ENCODE measurements around the gene MLLT6. TPM values are rescaled to one million over a fixed set of nuclear protein-coding genes. Genes with fewer than 3 reads are reported as not detected.

Gene MLLT6
- total and polyA plus RNA-seq, 2 of the 13 experiments (the other 11 are each of a cell fraction or from before 2014, with no cell fraction given), result 50.7 to 69.5 TPM

DNA sequence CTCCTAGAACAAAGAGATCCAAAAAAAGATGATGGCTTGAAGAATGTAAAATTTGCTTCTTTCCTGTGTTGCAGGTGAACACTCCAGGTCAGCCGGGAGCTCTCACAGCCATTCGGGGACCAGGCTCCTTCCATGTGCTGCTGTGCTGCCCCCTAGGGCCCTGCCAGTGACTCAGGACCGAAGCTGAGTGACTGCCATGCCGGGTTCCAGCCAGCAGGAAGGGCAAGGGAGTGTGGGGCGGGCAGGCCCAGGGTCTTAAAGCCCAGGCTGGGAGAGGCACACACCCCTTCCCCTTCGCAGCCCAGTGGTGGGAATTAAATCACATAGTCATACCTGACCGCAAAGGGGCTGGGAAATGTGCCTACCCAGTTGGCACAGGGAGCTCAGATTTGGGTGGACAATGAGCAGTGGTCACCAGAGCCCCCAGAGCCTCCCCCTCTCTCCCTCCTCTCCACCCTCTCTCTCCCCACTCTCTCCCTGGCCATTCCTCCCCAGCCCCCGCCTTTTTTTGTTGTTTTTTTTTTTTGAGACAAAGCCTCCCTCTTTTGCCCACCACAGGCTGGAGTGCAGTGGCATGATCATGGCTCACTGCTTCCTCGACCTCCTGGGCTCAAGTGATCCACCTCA is 41.8 kb upstream of the MLLT6 start (continued):
- TF ChIP-seq, protein P1, sequence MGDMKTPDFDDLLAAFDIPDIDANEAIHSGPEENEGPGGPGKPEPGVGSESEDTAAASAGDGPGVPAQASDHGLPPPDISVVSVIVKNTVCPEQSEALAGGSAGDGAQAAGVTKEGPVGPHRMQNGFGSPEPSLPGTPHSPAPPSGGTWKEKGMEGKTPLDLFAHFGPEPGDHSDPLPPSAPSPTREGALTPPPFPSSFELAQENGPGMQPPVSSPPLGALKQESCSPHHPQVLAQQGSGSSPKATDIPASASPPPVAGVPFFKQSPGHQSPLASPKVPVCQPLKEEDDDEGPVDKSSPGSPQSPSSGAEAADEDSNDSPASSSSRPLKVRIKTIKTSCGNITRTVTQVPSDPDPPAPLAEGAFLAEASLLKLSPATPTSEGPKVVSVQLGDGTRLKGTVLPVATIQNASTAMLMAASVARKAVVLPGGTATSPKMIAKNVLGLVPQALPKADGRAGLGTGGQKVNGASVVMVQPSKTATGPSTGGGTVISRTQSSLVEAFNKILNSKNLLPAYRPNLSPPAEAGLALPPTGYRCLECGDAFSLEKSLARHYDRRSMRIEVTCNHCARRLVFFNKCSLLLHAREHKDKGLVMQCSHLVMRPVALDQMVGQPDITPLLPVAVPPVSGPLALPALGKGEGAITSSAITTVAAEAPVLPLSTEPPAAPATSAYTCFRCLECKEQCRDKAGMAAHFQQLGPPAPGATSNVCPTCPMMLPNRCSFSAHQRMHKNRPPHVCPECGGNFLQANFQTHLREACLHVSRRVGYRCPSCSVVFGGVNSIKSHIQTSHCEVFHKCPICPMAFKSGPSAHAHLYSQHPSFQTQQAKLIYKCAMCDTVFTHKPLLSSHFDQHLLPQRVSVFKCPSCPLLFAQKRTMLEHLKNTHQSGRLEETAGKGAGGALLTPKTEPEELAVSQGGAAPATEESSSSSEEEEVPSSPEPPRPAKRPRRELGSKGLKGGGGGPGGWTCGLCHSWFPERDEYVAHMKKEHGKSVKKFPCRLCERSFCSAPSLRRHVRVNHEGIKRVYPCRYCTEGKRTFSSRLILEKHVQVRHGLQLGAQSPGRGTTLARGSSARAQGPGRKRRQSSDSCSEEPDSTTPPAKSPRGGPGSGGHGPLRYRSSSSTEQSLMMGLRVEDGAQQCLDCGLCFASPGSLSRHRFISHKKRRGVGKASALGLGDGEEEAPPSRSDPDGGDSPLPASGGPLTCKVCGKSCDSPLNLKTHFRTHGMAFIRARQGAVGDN (CRISPR knock-in tag; IDR thresholded peaks at IDR 0.05), result peak; percentile 95
- TF ChIP-seq ZNF776 (CRISPR knock-in tag; IDR thresholded peaks at IDR 0.05) (no peak), HNRNPK (IDR thresholded peaks at IDR 0.05; ENCODE audit: low read depth, low read length, poor library complexity, severe bottlenecking) (no peak), ZBTB8A (CRISPR knock-in tag; IDR thresholded peaks at IDR 0.05; ENCODE audit: borderline replicate concordance, low read depth) (no peak), MAFF (IDR thresholded peaks at IDR 0.05; ENCODE audit: low read depth, low read length) (no peak), HOXA9 (CRISPR knock-in tag; IDR thresholded peaks at IDR 0.05; ENCODE audit: borderline replicate concordance) (no peak), SOX5 (CRISPR knock-in tag; IDR thresholded peaks at IDR 0.05; ENCODE audit: borderline replicate concordance) (peak; percentile 52; the same call in 1 of the 2 replicates), SRY (CRISPR knock-in tag; IDR thresholded peaks at IDR 0.05) (peak; percentile 65; the same call in 1 of the 2 replicates), ZNF251 (CRISPR knock-in tag; IDR thresholded peaks at IDR 0.05) (no peak), ZNF556 (CRISPR knock-in tag; IDR thresholded peaks at IDR 0.05; ENCODE audit: borderline replicate concordance) (peak; percentile 82; the same call in 1 of the 2 replicates), MATR3 (CRISPR knock-in tag; IDR thresholded peaks at IDR 0.05) (no peak), ZNF709 (CRISPR knock-in tag; IDR thresholded peaks at IDR 0.05) (0 out of 2 replicates have a peak, but pooled peaks have one; percentile 58), ZNF317 (CRISPR knock-in tag; IDR thresholded peaks at IDR 0.05) (peak; percentile 79)
- TF ChIP-seq, protein P2, sequence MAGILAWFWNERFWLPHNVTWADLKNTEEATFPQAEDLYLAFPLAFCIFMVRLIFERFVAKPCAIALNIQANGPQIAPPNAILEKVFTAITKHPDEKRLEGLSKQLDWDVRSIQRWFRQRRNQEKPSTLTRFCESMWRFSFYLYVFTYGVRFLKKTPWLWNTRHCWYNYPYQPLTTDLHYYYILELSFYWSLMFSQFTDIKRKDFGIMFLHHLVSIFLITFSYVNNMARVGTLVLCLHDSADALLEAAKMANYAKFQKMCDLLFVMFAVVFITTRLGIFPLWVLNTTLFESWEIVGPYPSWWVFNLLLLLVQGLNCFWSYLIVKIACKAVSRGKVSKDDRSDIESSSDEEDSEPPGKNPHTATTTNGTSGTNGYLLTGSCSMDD (CRISPR knock-in tag; IDR thresholded peaks at IDR 0.05), result no peak
- TF ChIP-seq, protein P3, sequence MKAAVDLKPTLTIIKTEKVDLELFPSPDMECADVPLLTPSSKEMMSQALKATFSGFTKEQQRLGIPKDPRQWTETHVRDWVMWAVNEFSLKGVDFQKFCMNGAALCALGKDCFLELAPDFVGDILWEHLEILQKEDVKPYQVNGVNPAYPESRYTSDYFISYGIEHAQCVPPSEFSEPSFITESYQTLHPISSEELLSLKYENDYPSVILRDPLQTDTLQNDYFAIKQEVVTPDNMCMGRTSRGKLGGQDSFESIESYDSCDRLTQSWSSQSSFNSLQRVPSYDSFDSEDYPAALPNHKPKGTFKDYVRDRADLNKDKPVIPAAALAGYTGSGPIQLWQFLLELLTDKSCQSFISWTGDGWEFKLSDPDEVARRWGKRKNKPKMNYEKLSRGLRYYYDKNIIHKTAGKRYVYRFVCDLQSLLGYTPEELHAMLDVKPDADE (CRISPR knock-in tag; IDR thresholded peaks at IDR 0.05), result no peak
- TF ChIP-seq, protein P4, sequence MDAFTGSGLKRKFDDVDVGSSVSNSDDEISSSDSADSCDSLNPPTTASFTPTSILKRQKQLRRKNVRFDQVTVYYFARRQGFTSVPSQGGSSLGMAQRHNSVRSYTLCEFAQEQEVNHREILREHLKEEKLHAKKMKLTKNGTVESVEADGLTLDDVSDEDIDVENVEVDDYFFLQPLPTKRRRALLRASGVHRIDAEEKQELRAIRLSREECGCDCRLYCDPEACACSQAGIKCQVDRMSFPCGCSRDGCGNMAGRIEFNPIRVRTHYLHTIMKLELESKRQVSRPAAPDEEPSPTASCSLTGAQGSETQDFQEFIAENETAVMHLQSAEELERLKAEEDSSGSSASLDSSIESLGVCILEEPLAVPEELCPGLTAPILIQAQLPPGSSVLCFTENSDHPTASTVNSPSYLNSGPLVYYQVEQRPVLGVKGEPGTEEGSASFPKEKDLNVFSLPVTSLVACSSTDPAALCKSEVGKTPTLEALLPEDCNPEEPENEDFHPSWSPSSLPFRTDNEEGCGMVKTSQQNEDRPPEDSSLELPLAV (CRISPR knock-in tag; conservative IDR thresholded peaks at IDR 0.05; ENCODE audit: low read depth), result no peak
- TF ChIP-seq, protein P5, sequence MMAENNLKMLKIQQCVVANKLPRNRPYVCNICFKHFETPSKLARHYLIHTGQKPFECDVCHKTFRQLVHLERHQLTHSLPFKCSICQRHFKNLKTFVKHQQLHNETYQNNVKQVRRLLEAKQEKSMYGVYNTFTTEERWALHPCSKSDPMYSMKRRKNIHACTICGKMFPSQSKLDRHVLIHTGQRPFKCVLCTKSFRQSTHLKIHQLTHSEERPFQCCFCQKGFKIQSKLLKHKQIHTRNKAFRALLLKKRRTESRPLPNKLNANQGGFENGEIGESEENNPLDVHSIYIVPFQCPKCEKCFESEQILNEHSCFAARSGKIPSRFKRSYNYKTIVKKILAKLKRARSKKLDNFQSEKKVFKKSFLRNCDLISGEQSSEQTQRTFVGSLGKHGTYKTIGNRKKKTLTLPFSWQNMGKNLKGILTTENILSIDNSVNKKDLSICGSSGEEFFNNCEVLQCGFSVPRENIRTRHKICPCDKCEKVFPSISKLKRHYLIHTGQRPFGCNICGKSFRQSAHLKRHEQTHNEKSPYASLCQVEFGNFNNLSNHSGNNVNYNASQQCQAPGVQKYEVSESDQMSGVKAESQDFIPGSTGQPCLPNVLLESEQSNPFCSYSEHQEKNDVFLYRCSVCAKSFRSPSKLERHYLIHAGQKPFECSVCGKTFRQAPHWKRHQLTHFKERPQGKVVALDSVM (CRISPR knock-in tag; IDR thresholded peaks at IDR 0.05), result no peak
- TF ChIP-seq, protein P6, sequence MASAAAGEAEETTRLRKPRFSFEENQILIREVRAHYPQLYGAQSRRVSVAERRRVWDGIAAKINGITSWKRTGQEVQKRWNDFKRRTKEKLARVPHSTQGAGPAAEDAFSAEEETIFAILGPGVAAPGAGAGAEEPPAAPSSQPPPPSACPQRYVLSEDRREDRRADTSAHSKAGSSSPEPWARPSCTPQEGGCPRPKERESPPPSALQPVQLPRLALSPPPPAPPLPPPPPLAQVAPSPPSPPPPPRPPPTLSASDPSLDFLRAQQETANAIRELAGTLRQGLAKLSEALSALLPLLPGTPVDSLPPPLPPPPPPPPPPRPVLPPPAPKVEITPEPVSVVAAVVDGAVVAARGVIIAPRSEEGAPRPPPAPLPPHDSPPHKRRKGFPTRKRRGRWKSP (CRISPR knock-in tag; IDR thresholded peaks at IDR 0.05), result peak; percentile 68; the same call in 1 of the 2 replicates

Data from HepG2 (cell line).